Keratinocyte (primary cell): Measurements from ENCODE around the gene HELZ. TPM values are rescaled to one million over a fixed set of nuclear protein-coding genes. Genes with fewer than 3 reads are reported as not detected.

ENCODE experiments used
- DNase-seq: peaks from one replicate; pipeline ENCODE4 v3.0.0-alpha.2; 2011; ENCODE audit warnings: low read depth, missing footprints, low spot score
- FAIRE-seq: peaks from 2 replicates; lab custom pipeline; 2011; peaks lifted over from hg19 to GRCh38; lab: Jason Lieb, UNC
- H2AFZ ChIP-seq: 2 replicates; pipeline ENCODE4 v1.6.0; 2012; ENCODE audit warnings: low read length, control low read depth, inconsistent platforms; ENCODE audit not compliant: control insufficient read depth
- H3K27ac ChIP-seq: 2 replicates; pipeline ENCODE4 v1.5.1; 2011; ENCODE audit warnings: low read length; ENCODE audit not compliant: control insufficient read depth, insufficient read depth
- H3K27me3 ChIP-seq: 3 replicates; pipeline ENCODE4 v1.6.0; 2011; ENCODE audit warnings: low read length; ENCODE audit not compliant: control insufficient read depth, insufficient read depth; ENCODE audit errors: extremely low read depth
- H3K36me3 ChIP-seq, 2 experiments: 2 replicates in 1 of 2; 3 replicates in 1 of 2; pipeline ENCODE4 v1.5.1; 2011; ENCODE audit warnings: low read length in 2 of 2, mild to moderate bottlenecking in 1 of 2; ENCODE audit not compliant: control insufficient read depth in 2 of 2, insufficient read depth in 2 of 2; ENCODE audit errors: extremely low read depth in 1 of 2
- H3K4me1 ChIP-seq: 3 replicates; pipeline ENCODE4 v1.5.1; 2011; ENCODE audit warnings: low read length; ENCODE audit not compliant: control insufficient read depth, insufficient read depth; ENCODE audit errors: extremely low read depth
- H3K4me2 ChIP-seq: 3 replicates; pipeline ENCODE4 v1.6.0; 2011; ENCODE audit warnings: low read depth, low read length; ENCODE audit not compliant: control insufficient read depth, insufficient read depth; ENCODE audit errors: extremely low read depth
- H3K4me3 ChIP-seq, 3 experiments: fragments of 200-600 bp in 1 of 3; sonication (generic) in 1 of 3; 2 replicates in 2 of 3; 3 replicates in 1 of 3; pipeline ENCODE4 v1.5.1; 2011 to 2016; ENCODE audit warnings: low read length in 3 of 3, mild to moderate bottlenecking in 3 of 3, control low read depth in 2 of 3, inconsistent platforms in 1 of 3, low read depth in 1 of 3, mixed read lengths in 1 of 3, mixed run types in 1 of 3, moderate library complexity in 1 of 3; ENCODE audit not compliant: control insufficient read depth in 2 of 3, insufficient read depth in 2 of 3; ENCODE audit errors: extremely low read depth in 1 of 3
- H3K79me2 ChIP-seq: 2 replicates; pipeline ENCODE4 v1.6.0; 2012; ENCODE audit warnings: low read length; ENCODE audit not compliant: control insufficient read depth, insufficient read depth
- H3K9ac ChIP-seq: 3 replicates; pipeline ENCODE4 v1.6.0; 2011; ENCODE audit warnings: low read length; ENCODE audit not compliant: control insufficient read depth, insufficient read depth; ENCODE audit errors: extremely low read depth
- H3K9me1 ChIP-seq: 3 replicates; pipeline ENCODE4 v1.6.0; 2011; ENCODE audit warnings: low read length; ENCODE audit not compliant: control insufficient read depth, insufficient read depth; ENCODE audit errors: extremely low read depth
- H3K9me3 ChIP-seq: 2 replicates; pipeline ENCODE4 v1.5.1; 2012; ENCODE audit warnings: low read depth, low read length; ENCODE audit not compliant: control insufficient read depth
- H4K20me1 ChIP-seq: 3 replicates; pipeline ENCODE4 v1.6.0; 2011; ENCODE audit warnings: low read length; ENCODE audit not compliant: control insufficient read depth, insufficient read depth; ENCODE audit errors: extremely low read depth
- EZH2 ChIP-seq: IDR thresholded peaks from one replicate; pipeline ENCODE4 v1.6.1; 2012; ENCODE audit warnings: inconsistent platforms, mild to moderate bottlenecking, low read length, moderate library complexity
- dilution Hi-C: fragments of 300-500 bp; cut with MboI; formaldehyde crosslinking; loops from one replicate; pipeline ENCODE4 v1.7.0; 2020; ENCODE audit warnings: low sequenced_read_pairs; ENCODE audit not compliant: extremely low pct_ligation_motif_present
- polyA plus RNA-seq, 5 experiments: library from polyadenylated mRNA; depleted of rRNA in 3 of 5; stranded (reverse) in 3 of 5; stranded (forward) in 1 of 5; unstranded in 1 of 5; fragments of >200 nt; gene quantifications; 1 replicate in 1 of 5; 2 replicates in 3 of 5; 3 replicates in 1 of 5; pipeline versions ENCODE4 v1.2.1 to v1.2.3, GENCODE V29; 2011 to 2012; ENCODE audit warnings: missing spikeins in 2 of 5, low read depth in 1 of 5, low replicate concordance in 1 of 5
- TF ChIP-seq, protein P1 (sequence below), 3 experiments: IDR thresholded peaks in 1 of 3; conservative IDR thresholded peaks in 1 of 3; optimal IDR thresholded peaks in 1 of 3; 2 replicates in 2 of 3; 3 replicates in 1 of 3; pipeline versions ENCODE3 to v1.5.1; 2011; ENCODE audit warnings: low read length in 3 of 3, mild to moderate bottlenecking in 3 of 3, moderate library complexity in 2 of 3, control low read depth in 1 of 3, inconsistent platforms in 1 of 3; ENCODE audit not compliant: insufficient read depth in 2 of 3; ENCODE audit errors: extremely low read depth in 1 of 3

The HELZ gene
- polyA plus RNA-seq, 1 donor (not counting 4 experiments of a cell fraction or from before 2014, with no cell fraction given), result 18.2 TPM

DNA sequence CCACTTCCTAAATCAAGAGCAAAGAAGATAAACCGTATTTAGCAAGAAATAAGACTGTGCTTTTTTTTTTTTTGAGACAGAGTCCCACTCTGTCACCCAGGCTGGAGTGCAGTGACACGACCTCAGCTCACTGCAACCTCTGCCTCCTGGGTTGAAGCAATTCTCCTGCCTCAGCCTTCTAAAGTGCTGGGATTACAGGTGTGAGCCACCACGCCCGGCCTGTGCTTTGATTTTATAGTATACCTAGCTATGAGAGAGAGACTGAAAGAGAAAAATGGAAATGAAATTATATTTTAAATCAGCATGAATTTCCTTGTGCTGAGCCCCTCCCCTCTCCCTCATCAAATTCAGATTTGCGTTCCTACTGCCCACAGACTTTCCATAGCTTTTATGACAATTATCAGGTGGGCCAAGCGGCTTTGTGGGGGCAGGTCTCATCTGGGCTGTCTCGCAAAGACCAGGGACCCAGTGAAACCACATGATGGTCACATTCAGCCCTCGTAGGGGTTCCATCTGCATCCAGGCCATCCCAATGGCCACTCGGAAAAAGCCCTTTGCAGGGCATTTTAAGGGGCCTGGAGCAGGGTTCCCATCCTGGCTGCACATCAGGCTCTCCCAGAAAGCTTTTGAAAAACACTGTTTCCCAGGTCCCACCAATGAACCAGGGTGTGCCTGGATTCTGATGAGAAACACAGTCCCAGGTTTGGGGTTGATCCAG lies 192.1 kb downstream of the HELZ start:
- peaks cover 4% of the 10 kb centered on the region for H3K27me3 ChIP-seq
- no peak overlapping the region for H3K9ac ChIP-seq
- H3K4me1 ChIP-seq, result no peaks in the 10 kb centered on the region
- H3K9me3 ChIP-seq, result no peaks in the 10 kb centered on the region
- dilution Hi-C loops, result no loop called here
- no peak overlapping the region for H3K4me3 ChIP-seq
- no peaks in the 10 kb centered on the region for H4K20me1 ChIP-seq
- no peaks in the 10 kb centered on the region for H3K79me2 ChIP-seq
- H3K27ac ChIP-seq, result no peak overlapping the region
- H3K4me2 ChIP-seq, result no peak overlapping the region
- no peak overlapping the region for H2AFZ ChIP-seq
- TF ChIP-seq, protein P1, sequence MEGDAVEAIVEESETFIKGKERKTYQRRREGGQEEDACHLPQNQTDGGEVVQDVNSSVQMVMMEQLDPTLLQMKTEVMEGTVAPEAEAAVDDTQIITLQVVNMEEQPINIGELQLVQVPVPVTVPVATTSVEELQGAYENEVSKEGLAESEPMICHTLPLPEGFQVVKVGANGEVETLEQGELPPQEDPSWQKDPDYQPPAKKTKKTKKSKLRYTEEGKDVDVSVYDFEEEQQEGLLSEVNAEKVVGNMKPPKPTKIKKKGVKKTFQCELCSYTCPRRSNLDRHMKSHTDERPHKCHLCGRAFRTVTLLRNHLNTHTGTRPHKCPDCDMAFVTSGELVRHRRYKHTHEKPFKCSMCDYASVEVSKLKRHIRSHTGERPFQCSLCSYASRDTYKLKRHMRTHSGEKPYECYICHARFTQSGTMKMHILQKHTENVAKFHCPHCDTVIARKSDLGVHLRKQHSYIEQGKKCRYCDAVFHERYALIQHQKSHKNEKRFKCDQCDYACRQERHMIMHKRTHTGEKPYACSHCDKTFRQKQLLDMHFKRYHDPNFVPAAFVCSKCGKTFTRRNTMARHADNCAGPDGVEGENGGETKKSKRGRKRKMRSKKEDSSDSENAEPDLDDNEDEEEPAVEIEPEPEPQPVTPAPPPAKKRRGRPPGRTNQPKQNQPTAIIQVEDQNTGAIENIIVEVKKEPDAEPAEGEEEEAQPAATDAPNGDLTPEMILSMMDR (optimal IDR thresholded peaks at IDR 0.05 in 1 of 3, IDR thresholded peaks at IDR 0.05 in 1 of 3, conservative IDR thresholded peaks at IDR 0.05 in 1 of 3; ENCODE audit: extremely low read depth in 1 of 3, insufficient read depth in 2 of 3, low read length in 3 of 3), result no peak
- no peak for TF ChIP-seq EZH2
- DNase-seq, result no peak
- FAIRE-seq, result no peak
- H3K9me1 ChIP-seq, result no peaks in the 10 kb centered on the region
- no peaks in the 10 kb centered on the region for H3K36me3 ChIP-seq

DNA sequence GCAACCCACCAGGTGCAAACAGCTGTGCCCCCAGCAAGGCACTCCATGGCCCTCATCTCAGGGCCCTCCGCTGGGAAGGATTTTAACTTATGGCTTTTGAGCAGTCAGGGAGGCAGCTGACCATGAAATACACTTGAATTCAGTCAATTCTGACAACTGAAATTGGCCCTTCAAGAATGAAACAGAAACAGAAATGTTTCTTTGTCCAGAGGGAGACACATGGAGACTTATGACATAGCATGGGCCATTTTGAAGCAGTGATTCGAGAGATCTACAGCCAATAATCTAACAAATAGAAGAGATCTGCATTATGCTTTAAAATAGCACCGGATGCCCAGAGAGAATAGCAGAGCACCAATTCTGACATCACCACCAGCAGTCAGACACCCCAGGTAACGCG lies 193.2 kb downstream of the HELZ start:
- Histone ChIP-seq H3K4me2 (no peak overlapping the region), H3K4me3 (no peak overlapping the region), H4K20me1 (no peaks in the 10 kb centered on the region), H3K9me1 (no peaks in the 10 kb centered on the region), H2AFZ (no peak overlapping the region), H3K4me1 (no peaks in the 10 kb centered on the region), H3K27me3 (peaks cover 4% of the 10 kb centered on the region), H3K9me3 (no peaks in the 10 kb centered on the region), H3K79me2 (no peaks in the 10 kb centered on the region), H3K27ac (no peak overlapping the region), H3K9ac (no peak overlapping the region), H3K36me3 (no peaks in the 10 kb centered on the region)
- dilution Hi-C loops, result no loop called here
- FAIRE-seq (no peak), DNase-seq (no peak)
- no peak for TF ChIP-seq EZH2
- TF ChIP-seq, protein P1 (optimal IDR thresholded peaks at IDR 0.05 in 1 of 3, IDR thresholded peaks at IDR 0.05 in 1 of 3, conservative IDR thresholded peaks at IDR 0.05 in 1 of 3; ENCODE audit: extremely low read depth in 1 of 3, insufficient read depth in 2 of 3, low read length in 3 of 3), result no peak
